ENCODE results near the gene ZNF394. TPM values are rescaled to one million over a fixed set of nuclear protein-coding genes. Genes with fewer than 3 reads are reported as not detected.

ZNF394 gene
- total and polyA plus RNA-seq, 8 donors: 14.9 to 28.9 (median 17.5) TPM

DNA sequence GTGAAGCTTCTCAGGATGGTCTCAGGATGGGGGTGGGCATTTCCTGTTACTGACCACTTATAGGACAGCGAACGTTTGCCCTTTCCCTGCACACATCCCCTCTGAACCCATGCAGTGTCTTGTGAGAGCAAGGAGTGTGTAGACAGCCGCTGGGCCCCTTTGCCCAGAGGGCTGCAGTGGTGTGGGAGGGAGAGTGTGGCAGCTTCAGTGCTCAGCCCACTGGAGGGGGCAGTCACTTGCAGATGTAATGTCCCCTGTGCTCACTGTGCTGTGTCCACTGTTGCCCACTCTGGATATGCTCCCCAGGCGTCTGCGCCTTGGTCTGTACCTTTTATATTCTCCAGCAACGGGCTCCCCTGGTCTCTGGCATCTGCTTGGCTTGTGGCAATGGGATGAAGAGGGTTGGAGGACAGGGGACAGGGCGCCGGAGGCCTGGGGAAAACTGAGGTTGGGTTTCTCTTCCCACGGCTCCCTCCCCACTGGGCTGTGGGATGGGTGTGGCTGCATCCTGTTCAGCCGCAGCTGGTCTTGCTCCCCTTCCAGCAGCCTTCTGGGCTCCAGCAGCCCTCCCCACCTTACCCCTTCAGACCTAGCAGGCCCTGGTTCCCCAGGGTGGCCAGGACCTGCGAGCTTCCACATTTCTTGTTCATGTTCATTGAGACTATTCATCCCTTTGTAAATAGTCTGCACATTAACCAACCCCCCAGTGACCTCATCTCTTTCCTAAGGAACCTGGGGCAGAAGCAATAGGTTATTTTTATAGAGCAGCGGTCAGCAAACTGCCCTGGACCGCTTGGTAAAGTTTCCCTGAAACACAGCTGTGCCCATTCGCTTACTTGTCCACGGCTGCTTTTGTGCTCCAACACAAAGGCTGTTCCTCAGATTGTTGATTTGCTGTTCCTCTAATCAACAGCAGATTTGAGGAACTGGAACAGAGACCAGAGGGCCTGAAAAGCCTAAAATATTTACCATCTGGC is 21.3 kb downstream of the ZNF394 start:
- peaks cover 2 to 13% of the 10 kb centered on the region in 2 donors for H3K4me1 ChIP-seq
- H3K4me3 ChIP-seq: no peak overlapping the region
- no peaks in the 10 kb centered on the region for H3K9me3 ChIP-seq
- H3K36me3 ChIP-seq: peaks cover 0 to 44% of the 10 kb centered on the region in 2 donors
- ATAC-seq: no peak
- intact Hi-C loops (cut with DNase I): no loop called here
- DNase-seq: no peak
- H3K27ac ChIP-seq: peak overlapping the region in 1 of 2 donors; percentile 10
- TF ChIP-seq, protein P1, sequence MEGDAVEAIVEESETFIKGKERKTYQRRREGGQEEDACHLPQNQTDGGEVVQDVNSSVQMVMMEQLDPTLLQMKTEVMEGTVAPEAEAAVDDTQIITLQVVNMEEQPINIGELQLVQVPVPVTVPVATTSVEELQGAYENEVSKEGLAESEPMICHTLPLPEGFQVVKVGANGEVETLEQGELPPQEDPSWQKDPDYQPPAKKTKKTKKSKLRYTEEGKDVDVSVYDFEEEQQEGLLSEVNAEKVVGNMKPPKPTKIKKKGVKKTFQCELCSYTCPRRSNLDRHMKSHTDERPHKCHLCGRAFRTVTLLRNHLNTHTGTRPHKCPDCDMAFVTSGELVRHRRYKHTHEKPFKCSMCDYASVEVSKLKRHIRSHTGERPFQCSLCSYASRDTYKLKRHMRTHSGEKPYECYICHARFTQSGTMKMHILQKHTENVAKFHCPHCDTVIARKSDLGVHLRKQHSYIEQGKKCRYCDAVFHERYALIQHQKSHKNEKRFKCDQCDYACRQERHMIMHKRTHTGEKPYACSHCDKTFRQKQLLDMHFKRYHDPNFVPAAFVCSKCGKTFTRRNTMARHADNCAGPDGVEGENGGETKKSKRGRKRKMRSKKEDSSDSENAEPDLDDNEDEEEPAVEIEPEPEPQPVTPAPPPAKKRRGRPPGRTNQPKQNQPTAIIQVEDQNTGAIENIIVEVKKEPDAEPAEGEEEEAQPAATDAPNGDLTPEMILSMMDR (IDR thresholded peaks at IDR 0.05): no peak
- no peaks in the 10 kb centered on the region for H3K27me3 ChIP-seq

DNA sequence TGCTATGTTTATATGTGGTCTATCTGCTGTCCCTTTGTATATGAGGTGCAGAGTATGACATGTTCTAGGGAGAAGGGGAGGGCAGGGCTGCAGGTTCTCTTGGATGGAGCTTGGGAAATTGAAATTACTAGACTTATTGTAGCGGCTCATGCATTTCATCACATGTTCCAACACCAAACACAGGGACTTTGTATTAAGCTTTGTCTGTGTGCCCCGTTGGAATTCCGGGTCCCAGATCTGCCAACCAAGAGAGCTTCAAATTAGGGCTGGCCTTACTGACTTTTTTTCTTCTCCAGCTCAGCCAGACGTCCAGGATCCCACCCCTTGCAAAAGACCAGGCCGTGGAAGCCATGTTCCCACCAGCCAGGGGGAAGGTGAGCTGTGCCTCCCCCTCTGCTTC is 24.0 kb downstream of the ZNF394 start:
- Histone ChIP-seq H3K4me3 (no peak overlapping the region), H3K27me3 (no peaks in the 10 kb centered on the region), H3K36me3 (peaks cover 0 to 28% of the 10 kb centered on the region in 2 donors), H3K27ac (no peak overlapping the region), H3K4me1 (peaks cover 7 to 24% of the 10 kb centered on the region in 2 donors), H3K9me3 (no peaks in the 10 kb centered on the region)
- intact Hi-C loops (cut with DNase I): no loop called here
- no peak for ATAC-seq
- TF ChIP-seq, protein P1 (IDR thresholded peaks at IDR 0.05): no peak
- no peak for DNase-seq

DNA sequence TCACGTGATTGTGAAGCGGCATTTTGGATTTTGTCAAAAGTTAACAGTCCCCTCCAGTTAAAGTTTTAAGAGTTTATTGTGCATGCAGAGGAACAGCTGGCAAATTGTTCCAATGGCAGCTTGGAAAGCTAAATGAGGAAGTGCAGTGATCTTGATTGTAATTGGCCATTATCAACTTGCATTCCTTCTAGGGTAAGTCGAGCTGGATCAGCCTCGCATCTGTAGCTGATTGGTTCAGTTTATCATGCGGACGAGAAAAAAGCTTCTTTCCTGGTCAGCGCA is 26.8 kb downstream of the ZNF394 start:
- intact Hi-C loops (cut with DNase I): no loop called here
- peak overlapping the region; percentile 59 to 91 for H3K27ac ChIP-seq
- peak; percentile 49 for ATAC-seq

DNA sequence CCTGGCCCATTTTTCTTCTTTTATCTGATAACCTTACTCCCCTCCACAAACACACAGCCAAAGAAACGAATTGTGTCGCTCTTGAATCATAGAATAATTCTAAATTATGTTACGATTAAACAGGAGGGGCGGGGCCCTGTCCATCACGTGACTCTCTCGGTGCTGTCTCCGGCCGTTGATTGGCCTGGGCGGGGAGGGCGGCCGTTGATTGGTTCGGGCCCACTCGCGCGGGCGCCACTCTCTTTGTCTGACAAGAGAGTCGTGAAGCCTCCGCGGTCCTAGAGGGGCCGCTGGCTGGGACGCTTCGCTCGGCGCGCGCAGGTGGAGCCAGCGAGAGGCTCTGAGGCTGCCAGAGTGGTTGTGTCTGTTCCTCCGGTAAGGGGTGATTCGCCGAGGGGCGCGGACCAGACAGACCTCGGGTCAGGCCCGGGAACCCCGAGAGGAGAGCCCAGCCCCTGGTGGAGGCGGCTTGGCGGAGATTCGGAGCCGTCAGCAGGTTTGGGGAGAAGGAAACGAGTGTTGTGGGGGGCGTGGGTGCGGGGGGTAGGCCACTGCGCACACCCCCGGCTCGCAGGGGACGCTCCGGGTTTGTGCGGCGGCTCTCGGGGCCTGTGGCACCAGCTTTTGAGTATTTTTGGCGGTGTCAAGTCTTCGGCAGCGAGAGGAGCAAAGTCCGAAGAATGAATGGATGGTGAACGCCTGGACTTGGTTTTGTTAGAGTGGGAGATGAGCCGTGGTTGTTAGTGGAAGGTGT is 27.3 kb downstream of the ZNF394 start, which contains the start of gene ZNF789:
ZNF789 (plus strand) TSS at position 330 of the 754 bp plus-strand sequence. CDS start 3,567 bp downstream, outside the sequence.
- TF ChIP-seq, protein P1 (IDR thresholded peaks at IDR 0.05): peak in 1 of 2 donors; percentile 8
- ATAC-seq (peak; percentile 99), DNase-seq (peak; percentile 92 to 99 (median 98))
- peaks cover 0 to 6% of the 10 kb centered on the region in 2 donors for H3K36me3 ChIP-seq
- H3K9me3 ChIP-seq: no peaks in the 10 kb centered on the region
- no peaks in the 10 kb centered on the region for H3K27me3 ChIP-seq
- intact Hi-C loops (cut with DNase I): no loop called here
- H3K4me3 ChIP-seq: peak within 1 kb of the TSS; percentile 83 to 93
- H3K4me1 ChIP-seq: peaks cover 7 to 21% of the 10 kb centered on the region in 2 donors
- peak within 1 kb of the TSS; percentile 84 to 91 for H3K27ac ChIP-seq

More for the DNA sequence above, 26.8 kb downstream of the ZNF394 start:
- Histone ChIP-seq H3K9me3 (no peaks in the 10 kb centered on the region), H3K27me3 (no peaks in the 10 kb centered on the region), H3K36me3 (peaks cover 0 to 6% of the 10 kb centered on the region in 2 donors), H3K4me1 (peaks cover 7 to 21% of the 10 kb centered on the region in 2 donors), H3K4me3 (peak overlapping the region; percentile 83 to 93)
- TF ChIP-seq, protein P1 (IDR thresholded peaks at IDR 0.05): no peak
- DNase-seq: peak in 2 of 4 donors; percentile 22 to 38

Measured in left lung (tissue), 10 donors.